ENCODE data around the gene NUTM2D.
A peak's percentile ranks its signal among the peaks of the same experiment; 100 is the strongest.
"Not testable (repeated sequence)": the region's sequence is repeated elsewhere in the genome, so short reads cannot be mapped to it uniquely, and the experiment has no call there.

Gene NUTM2D, protein sequence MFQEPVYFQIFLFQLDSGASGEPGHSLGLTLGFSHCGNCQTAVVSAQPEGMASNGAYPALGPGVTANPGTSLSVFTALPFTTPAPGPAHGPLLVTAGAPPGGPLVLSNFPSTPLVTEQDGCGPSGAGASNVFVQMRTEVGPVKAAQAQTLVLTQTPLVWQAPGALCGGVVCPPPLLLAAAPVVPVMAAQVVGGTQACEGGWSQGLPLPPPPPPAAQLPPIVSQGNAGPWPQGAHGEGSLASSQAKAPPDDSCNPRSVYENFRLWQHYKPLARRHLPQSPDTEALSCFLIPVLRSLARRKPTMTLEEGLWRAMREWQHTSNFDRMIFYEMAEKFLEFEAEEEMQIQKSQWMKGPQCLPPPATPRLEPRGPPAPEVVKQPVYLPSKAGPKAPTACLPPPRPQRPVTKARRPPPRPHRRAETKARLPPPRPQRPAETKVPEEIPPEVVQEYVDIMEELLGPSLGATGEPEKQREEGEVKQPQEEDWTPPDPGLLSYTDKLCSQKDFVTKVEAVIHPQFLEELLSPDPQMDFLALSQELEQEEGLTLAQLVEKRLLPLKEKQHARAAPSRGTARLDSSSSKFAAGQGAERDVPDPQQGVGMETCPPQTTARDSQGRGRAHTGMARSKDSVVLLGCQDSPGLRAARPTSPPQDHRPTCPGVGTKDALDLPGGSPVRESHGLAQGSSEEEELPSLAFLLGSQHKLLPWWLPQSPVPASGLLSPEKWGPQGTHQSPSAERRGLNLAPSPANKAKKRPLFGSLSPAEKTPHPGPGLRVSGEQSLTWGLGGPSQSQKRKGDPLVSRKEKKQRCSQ

GRCh38 chr10:87357444-87357843 lies at the start of gene NUTM2D:
TSS of gene NUTM2D (plus strand) at chr10:87357744. CDS start at chr10:87358266, 522 bp downstream.
- not testable (repeated sequence) for DNase-seq (ENCODE audit: low read depth in 1 of 2, low spot score in 1 of 2)

DNA sequence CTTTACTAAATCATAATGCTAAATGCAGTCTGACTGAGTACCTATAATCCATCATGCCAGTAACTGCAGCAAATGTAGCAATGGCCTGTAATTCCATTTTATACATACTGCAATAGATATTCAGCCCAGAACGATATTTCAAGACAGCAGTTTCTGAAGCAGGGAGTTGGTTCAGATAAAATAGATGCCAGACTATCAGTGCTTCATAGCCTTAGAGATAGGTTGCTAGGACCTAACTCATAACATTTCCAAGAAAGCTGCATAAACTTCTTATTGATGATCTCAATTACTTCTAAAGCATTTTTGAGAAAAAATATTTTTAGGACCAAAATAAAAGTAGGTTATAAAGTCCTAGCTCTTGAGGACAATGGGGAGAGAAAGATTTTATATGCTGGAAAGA lies 48.8 kb upstream of the NUTM2D start:
- DNase-seq (ENCODE audit: low read depth in 1 of 2, low spot score in 1 of 2): not testable (repeated sequence)

GRCh38 chr10:87309657-87310056 lies 47.9 kb upstream of the NUTM2D start:
- DNase-seq (ENCODE audit: low read depth in 1 of 2, low spot score in 1 of 2): not testable (repeated sequence)

- DNase-seq (ENCODE audit: low read depth in 1 of 2, low spot score in 1 of 2): not testable (repeated sequence)
Measured at GRCh38 chr10:87311521-87311920, 46.0 kb upstream of the NUTM2D start.

DNA sequence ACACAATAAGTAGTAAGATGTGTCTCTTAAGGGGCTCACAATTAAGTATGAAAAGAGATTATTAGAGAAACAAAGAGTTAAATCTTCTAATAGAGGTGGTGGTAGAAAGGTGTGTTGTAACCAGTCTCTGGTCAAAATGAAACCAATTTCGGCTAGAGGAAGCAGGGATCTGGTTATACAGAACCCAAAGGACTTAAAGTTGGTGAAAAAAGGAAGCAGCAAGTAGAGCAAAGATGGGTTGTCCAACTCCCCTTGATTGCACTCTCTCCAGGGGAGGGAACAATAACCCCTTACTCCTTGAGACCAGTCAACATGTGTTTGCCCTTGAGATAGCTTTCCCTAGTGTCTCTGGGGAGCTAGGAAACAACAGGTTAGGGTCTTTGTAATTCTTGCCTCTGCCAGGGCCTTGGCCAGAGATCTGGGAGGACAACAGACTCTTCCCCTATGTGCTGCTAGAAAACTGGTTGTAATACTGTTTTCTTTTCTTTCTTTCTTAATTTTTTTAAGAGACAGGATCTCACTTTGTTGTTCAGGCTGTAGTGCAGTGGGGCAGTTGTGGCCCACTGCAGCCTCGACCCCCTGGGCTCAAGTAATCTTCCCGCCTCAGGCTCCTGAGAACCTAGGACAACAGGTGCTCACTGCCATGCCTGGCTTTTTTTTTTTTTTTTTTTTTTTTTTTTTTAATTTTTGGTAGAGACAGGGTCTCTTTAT lies 43.7 kb upstream of the NUTM2D start:
- not testable (repeated sequence) for DNase-seq (ENCODE audit: low read depth in 1 of 2, low spot score in 1 of 2)

DNA sequence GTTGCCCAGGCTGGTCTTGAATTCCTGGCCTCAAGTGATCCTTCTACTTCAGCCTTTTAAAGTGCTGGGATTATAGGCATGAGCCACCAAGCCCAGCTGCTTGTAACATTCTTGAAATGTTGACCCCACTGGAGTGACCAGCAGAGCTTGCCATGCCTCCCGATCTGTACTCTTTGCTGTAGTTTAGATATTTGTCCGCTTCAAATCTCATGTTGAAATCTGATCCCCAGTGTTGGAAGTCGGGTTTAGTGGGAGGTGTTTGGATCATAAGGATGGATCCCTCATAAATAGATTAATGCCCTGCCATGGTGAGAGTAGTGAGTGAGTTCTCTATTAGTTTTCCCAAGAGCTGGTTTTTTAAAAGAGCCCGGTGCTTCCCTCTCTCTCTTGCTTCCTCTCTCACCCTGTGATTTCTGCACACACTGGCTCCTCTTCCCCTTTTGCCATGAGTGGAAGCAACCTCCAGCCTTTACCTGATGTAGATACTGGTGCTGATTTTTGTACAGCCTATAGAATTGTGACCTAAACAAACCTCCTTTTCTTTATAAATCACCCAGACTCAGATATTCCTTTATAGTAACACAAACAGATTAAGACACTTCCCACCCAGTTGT lies 43.1 kb upstream of the NUTM2D start:
- DNase-seq (ENCODE audit: low read depth in 1 of 2, low spot score in 1 of 2): not testable (repeated sequence)

GRCh38 chr10:87321505-87321904 lies 36.0 kb upstream of the NUTM2D start:
- DNase-seq (ENCODE audit: low read depth in 1 of 2, low spot score in 1 of 2): not testable (repeated sequence)

DNA sequence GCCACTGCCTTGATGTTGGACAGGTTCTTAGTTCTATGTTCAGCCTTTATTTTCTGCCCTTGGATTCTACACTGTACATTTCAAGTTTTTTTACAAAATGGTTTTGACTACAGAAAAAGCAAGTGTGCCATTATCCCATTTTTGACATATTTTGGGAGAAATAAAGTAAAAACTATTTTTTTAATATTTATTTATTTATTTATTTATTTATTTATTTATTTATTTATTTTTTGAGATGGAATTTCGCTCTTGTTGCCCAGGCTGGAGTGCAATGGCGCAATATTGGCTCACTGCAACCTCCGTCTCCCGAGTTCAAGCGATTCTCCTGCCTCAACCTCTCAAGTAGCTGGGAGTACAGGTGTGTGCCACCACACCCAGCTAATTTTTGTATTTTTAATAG lies 33.0 kb upstream of the NUTM2D start:
- not testable (repeated sequence) for DNase-seq (ENCODE audit: low read depth in 1 of 2, low spot score in 1 of 2)

DNA sequence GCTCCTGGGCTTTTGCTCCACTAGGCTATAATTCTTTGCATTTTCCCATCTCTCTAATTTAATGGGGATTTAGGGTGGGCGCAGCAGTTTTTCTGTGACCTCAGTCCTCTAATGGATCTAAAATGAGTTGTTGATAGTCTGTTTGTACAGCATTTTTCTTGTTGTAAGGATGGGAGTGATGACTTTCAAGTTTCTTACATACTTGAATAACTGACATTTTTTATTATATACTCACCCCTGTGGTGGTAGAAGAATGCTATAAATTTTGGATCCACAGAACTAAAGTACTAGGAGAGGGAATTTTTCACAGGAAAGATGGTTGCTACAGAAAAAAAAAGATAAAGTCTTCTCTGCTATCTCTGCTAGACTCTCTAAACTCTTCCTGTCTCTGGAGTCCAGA lies 29.6 kb upstream of the NUTM2D start:
- DNase-seq (ENCODE audit: low read depth in 1 of 2, low spot score in 1 of 2): not testable (repeated sequence)

- not testable (repeated sequence) for DNase-seq (ENCODE audit: low read depth in 1 of 2, low spot score in 1 of 2)
Measured at GRCh38 chr10:87329131-87329530, 28.4 kb upstream of the NUTM2D start.

GRCh38 chr10:87332687-87333086 lies 24.9 kb upstream of the NUTM2D start:
- not testable (repeated sequence) for DNase-seq (ENCODE audit: low read depth in 1 of 2, low spot score in 1 of 2)

- DNase-seq (ENCODE audit: low read depth in 1 of 2, low spot score in 1 of 2): not testable (repeated sequence)
Measured at GRCh38 chr10:87340411-87340810, 17.1 kb upstream of the NUTM2D start.

DNA sequence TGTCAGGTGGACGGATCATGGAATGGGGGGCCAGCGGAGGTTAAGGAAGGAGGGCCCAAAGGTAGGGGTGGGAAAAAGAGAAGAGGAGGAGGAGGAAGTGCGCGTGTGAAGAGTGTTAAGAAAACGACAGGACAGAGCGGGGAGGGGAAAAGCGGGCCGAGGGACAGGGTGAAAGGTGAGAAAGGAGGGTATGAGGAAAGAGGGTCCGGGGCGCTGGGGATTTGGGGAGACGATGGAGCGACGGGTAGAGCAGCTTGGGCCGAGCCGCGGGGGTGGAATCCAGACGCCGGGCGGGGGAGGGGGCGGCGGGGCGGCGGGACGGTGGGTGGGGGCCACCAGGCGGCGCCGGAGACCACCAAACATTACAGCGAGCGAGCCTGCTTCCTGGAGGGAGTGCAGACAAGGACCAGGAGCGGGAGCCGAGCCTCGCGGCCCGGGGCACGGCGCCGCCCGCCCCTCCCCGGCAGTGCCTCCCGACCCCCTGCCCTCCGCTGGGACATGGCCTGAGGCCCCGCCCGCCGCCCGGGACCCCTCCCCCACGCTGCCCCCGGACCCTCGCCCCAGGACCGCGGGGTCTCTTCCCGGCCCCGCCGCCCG lies 15.9 kb upstream of the NUTM2D start:
- DNase-seq (ENCODE audit: low read depth in 1 of 2, low spot score in 1 of 2): not testable (repeated sequence)

DNA sequence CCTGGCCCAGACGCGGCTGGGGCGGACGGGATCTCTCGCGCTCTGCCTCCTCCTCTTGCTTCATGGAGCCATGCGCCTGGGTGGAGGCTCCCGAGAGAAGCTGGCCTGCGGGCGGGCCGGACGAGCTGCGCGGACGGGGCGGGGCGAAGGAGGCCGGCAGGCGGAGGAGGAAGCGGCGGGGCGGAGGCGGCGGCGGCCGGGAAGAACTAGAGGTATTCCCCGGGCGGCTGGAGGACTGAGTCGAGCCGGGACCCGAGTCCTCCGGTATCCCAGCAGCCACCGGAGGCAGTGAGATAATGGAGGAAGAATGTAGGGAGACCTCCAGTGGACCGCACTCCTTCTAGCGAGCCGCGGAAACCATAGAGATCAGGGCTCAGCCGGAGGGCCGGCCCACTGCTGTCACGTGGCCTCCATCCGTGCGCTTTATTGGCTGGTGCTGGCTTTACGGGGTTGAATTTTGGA lies 15.3 kb upstream of the NUTM2D start:
- DNase-seq (ENCODE audit: low read depth in 1 of 2, low spot score in 1 of 2): peak; percentile 57 to 77

DNA sequence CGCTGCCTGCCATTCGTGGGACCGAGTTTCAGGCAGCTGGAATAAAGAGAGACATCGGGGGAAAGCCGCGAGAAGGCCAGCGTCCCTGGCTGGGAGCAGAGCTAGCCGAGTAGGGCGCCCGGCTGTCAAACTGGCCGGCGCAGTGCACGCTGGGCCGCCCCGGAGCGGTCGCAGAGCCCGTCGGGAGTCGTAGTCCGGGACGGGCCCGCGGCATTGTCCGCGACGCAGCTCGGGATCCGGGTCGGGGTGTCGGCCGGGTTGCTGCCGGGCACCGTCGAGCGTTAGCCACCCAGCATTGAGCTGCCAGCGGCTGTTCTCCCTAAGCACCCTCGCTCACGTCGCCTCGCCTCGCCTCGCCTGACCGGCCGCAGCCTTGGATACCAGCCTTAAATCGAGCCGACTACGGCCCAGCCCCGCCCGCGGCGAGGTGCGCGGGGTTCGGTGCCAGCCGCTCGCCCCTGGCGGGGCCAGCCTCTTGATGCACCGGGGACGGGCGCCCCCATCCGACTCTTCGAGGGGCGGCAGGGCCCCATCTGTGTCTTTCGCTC lies 14.8 kb upstream of the NUTM2D start:
- peak; percentile 53 to 69 for DNase-seq (ENCODE audit: low read depth in 1 of 2, low spot score in 1 of 2)

DNA sequence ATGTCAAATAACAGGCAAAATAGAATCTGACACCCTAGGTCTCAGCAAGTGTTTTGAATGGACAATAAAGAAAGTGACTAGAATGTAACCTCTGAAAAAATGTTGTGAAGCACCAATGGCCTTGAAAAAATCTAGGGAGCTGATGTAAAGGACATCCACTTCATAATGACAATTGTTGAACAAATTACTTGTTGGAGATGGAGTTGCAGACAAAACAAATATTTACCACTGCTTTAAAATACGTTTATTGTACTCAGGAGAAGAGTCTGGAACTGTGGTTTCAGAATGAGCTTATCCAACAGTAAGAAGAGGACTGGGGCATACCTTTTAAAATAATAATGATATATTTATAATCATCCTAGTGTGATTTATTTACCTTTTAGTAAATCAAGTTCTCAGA lies 11.8 kb upstream of the NUTM2D start:
- not testable (repeated sequence) for DNase-seq (ENCODE audit: low read depth in 1 of 2, low spot score in 1 of 2)

DNA sequence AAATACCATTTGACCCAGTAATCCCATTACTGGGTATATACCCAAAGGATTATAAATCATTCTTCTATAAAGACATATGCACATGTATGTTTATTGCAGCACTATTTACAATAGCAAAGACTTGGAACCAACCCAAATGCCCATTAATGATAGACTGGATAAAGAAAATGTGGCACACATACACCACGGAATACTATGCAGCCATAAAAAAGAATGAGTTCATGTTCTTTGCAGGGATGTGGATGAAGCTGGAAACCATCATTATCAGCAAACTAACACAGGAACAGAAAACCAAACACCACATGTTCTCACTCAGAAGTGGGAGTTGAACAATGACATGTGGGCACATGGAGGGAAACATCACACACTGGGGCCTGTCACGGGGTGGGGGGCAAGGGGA lies 7.4 kb upstream of the NUTM2D start:
- DNase-seq (ENCODE audit: low read depth in 1 of 2, low spot score in 1 of 2): not testable (repeated sequence)

DNA sequence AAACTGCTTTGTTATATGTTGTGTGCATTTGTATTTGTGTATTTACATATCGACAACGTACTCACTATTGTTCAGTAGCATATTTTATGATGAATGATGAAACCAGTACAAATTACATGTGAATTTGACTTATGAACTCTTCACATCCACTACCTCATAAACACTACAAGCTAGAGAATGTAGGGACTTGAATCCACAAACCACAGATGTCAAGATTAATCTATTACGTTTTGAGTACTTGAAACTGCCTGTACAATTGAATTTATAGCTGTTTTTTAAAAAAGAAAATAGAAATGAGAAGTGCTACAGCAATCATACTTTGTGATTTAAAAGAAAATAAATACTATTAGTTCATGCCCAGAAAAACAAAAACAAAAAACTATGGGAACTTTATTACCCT lies 4.7 kb upstream of the NUTM2D start:
- not testable (repeated sequence) for DNase-seq (ENCODE audit: low read depth in 1 of 2, low spot score in 1 of 2)

DNA sequence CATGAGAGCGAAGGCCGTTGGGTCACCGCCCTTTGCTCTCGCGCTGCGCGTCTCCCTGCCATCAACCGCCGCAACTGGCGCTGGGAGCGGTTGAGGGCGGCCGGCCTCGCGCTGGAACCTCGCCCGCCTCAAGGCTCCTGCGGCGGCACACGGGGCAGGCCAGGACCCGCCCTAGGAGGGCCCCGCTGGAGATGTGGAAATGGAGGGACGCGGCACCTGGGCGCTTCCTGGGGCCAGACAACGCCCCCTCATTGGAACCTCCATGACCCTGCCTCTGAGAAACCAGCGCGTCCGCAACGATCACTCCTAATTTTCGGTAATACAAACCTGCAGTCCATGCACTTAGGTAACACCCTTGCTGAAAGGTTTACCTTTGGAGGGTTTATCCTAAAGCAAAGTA lies 2.4 kb upstream of the NUTM2D start:
- DNase-seq (ENCODE audit: low read depth in 1 of 2, low spot score in 1 of 2): not testable (repeated sequence)

DNA sequence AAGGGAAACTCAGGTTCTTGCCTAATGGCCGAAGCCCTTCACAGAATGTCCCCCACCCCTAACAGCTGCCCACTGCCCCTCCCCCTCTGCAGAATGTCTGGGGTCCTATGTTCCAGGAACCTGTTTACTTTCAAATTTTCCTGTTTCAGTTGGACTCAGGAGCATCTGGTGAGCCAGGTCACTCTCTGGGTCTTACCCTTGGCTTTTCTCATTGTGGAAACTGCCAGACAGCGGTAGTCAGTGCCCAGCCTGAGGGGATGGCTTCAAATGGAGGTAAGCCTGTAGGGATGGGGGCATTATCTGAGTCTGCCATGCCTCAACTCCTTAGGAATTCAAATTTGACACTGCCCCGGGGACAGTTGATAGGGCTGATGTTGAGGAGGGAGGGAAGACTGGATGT lies 615 bp downstream of the NUTM2D start:
- DNase-seq (ENCODE audit: low read depth in 1 of 2, low spot score in 1 of 2): not testable (repeated sequence)

All from activated CD4-positive, alpha-beta T cell treated with anti-CD3 and anti-CD28 coated beads, Interleukin-2, amount 50 U/mL, for 24 hours (primary cell).